HG02610 (cell line): ENCODE data around the gene ARHGAP23.
"Not testable (repeated sequence)": the region's sequence is repeated elsewhere in the genome, so short reads cannot be mapped to it uniquely, and the experiment has no call there.

ENCODE experiments used
- ATAC-seq: cut with Tn5 transposase; IDR thresholded peaks from one replicate; pipeline ENCODE4 v1.9.1; 2021; ENCODE audit warnings: mild to moderate bottlenecking, moderate library complexity; ENCODE audit not compliant: unreplicated experiment

Gene ARHGAP23

GRCh38 chr17:38510421-38511149 is 82.3 kb downstream of the ARHGAP23 start:
- no peak for ATAC-seq

- ATAC-seq, result no peak
Measured at GRCh38 chr17:38511150-38512108, 83.2 kb downstream of the ARHGAP23 start.

GRCh38 chr17:38512473-38513058 is 84.3 kb downstream of the ARHGAP23 start:
- no peak for ATAC-seq

GRCh38 chr17:38526526-38526925 is 98.3 kb downstream of the ARHGAP23 start:
- ATAC-seq, result not testable (repeated sequence)

GRCh38 chr17:38528141-38528540 is 99.9 kb downstream of the ARHGAP23 start:
- ATAC-seq, result not testable (repeated sequence)

DNA sequence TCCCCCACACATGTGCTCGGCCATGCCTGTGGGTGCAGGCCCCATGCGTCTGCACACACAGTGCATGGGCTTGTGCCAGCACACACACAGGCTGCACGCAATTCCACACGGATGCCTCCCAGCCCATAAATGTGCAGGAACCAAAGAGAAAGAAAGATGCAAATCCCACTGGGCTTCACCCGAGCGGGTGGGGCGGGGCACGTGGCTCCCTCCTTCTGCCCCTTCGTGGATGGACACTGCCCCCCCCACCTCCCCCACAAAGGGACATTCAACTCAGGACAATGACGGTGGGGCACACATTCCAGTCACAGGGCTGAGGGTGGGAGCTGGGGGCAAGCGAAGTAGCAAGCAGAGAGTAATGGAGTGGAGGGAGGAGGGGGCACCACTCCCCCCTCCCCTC is 102.6 kb downstream of the ARHGAP23 start:
- not testable (repeated sequence) for ATAC-seq

DNA sequence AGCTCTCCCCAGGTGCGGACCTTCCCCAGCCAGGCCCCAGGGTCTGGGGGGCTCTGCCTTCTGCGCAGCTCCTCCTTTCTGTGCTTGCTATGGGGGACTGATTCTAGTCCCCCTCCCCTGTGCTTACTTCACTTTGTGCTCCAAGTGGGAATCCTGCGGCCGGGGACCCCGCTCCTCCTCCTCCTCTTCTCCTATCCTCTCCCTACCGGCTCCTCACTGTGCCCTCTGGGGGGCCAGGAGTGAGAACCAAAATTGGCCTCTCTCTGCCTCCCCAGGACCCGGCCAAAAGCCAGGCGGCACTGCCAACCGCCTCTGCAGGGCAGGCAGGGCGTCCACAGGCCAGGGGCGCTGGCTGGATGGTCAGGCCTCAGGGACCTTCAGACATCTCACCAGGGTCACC is 103.5 kb downstream of the ARHGAP23 start:
- ATAC-seq, result not testable (repeated sequence)

- ATAC-seq, result no peak
Measured at GRCh38 chr17:38532451-38532850, 104.2 kb downstream of the ARHGAP23 start.

GRCh38 chr17:38533241-38533640 is 105.0 kb downstream of the ARHGAP23 start:
- ATAC-seq, result no peak

- ATAC-seq, result no peak
Measured at GRCh38 chr17:38533866-38534497, 105.7 kb downstream of the ARHGAP23 start.

- no peak for ATAC-seq
Measured at GRCh38 chr17:38534498-38534885, 106.2 kb downstream of the ARHGAP23 start.

DNA sequence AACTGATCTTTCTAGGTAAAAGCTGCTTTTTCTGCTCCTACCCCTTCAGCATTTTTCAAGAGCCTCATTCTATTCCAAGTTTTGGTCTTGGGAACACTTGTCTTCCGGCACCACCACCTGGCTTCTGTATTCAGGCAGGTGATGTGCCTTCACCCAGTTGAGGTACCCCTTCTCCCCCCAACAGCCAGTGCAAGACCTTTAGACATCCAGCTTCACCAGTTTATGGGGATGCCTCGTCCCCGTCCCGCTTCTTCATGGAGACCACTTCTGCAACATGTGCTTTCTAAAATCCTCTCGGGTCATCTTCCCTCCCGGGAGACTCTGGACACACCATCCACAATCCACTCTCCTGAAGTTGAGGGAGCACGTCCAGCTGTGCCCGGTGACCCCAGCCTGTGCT is 107.6 kb downstream of the ARHGAP23 start:
- no peak for ATAC-seq

- no peak for ATAC-seq
Measured at GRCh38 chr17:38536661-38537060, 108.4 kb downstream of the ARHGAP23 start.

DNA sequence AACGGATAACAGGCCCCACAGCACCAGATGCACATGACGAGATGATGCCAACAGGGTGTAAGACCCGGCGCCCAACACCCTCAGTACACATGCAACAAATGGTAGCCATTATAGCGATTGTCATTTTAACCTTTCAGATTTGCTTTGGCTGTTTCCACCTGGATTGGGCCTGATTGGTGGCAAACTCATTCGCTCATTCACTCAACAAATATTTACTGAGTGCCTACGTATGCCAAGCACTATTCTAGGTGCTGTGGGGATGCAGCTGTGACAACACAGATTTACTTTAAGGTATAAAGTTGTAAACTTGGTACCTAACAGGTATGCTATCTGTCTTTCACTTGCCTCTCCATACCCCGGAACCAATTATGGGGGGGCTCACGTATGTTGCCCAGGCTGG is 110.6 kb downstream of the ARHGAP23 start:
- ATAC-seq, result no peak

DNA sequence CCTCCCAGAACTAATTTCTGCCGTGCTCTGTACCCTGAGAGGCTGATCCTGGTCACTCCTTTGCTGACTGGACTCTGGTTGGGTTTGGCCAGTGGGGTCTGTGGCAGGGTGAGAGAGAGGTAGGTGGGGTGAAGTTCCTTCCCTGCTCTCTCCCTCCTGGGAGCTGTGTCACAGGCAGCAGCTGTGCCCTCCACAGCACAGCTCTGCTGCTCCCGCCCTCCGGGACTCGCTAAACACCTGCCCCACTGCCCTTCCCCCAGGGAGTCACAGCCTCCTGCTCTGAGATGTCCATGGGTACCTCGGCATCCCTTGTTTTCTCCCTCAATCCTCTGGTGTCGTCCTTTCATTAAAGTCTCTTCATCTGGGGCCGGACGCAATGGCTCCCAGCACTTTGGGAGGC is 111.1 kb downstream of the ARHGAP23 start:
- ATAC-seq, result no peak

GRCh38 chr17:38540514-38541045 is 112.3 kb downstream of the ARHGAP23 start:
- no peak for ATAC-seq

DNA sequence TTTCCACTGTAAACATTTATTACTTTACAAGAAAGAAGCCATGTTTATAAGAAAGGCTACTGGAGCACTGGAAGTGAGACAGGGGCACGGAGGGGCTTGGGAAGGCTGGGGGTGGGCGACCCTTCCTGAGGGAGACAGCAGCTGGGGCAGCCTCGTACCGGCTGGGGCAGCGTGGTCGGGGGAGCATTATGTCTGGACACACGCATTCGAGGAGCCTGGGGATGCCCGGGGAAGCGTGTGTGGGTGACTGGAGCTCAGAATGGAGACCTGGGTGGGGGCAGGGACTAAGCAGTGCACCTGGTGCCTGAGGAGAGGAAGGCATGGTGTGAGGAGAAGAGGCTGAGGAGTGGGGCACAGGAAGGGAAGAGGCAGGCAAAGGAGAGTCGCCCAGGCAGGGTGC is 113.0 kb downstream of the ARHGAP23 start:
- ATAC-seq, result no peak

GRCh38 chr17:38542286-38542685 is 114.0 kb downstream of the ARHGAP23 start:
- ATAC-seq, result no peak

GRCh38 chr17:38543403-38544174 is 115.3 kb downstream of the ARHGAP23 start:
- ATAC-seq, result no peak
